HPDE6-E6E7 (cell line): ENCODE data around the gene ATXN10.

Experiments
- DNase-seq: peaks from one replicate; pipeline ENCODE4 v3.0.0; 2011; ENCODE audit warnings: missing footprints; ENCODE audit errors: extremely low spot score

Gene ATXN10

GRCh38 chr22:45823336-45823735, 151.7 kb downstream of the ATXN10 start:
- DNase-seq, result no peak

GRCh38 chr22:45826520-45826919, 154.9 kb downstream of the ATXN10 start:
- DNase-seq, result no peak

GRCh38 chr22:45828841-45829240, 157.2 kb downstream of the ATXN10 start:
- no peak for DNase-seq

- DNase-seq, result no peak
These were observed 159.1 kb downstream of the ATXN10 start for GRCh38 chr22:45830531-45831245.

GRCh38 chr22:45831394-45831793, 159.8 kb downstream of the ATXN10 start:
- no peak for DNase-seq

GRCh38 chr22:45832180-45832579, 160.5 kb downstream of the ATXN10 start:
- DNase-seq, result no peak

GRCh38 chr22:45832959-45833580, 161.4 kb downstream of the ATXN10 start:
- peak; percentile 52 for DNase-seq

GRCh38 chr22:45833613-45834012, 162.0 kb downstream of the ATXN10 start:
- no peak for DNase-seq

- DNase-seq, result no peak
These were observed 162.6 kb downstream of the ATXN10 start for GRCh38 chr22:45834241-45834640.

GRCh38 chr22:45834795-45835194, 163.2 kb downstream of the ATXN10 start:
- DNase-seq, result no peak

- DNase-seq, result no peak
These were observed 165.0 kb downstream of the ATXN10 start for GRCh38 chr22:45836418-45837169.

- DNase-seq, result no peak
These were observed 165.9 kb downstream of the ATXN10 start for GRCh38 chr22:45837508-45837907.

- no peak for DNase-seq
These were observed 166.8 kb downstream of the ATXN10 start for GRCh38 chr22:45838305-45838887.

- DNase-seq, result no peak
These were observed 168.8 kb downstream of the ATXN10 start for GRCh38 chr22:45840483-45840882.

- DNase-seq, result no peak
These were observed 170.8 kb downstream of the ATXN10 start for GRCh38 chr22:45842291-45842991.

- DNase-seq, result no peak
These were observed 171.4 kb downstream of the ATXN10 start for GRCh38 chr22:45843031-45843430.

GRCh38 chr22:45843986-45844385, 172.4 kb downstream of the ATXN10 start:
- no peak for DNase-seq

- DNase-seq, result no peak
These were observed 173.4 kb downstream of the ATXN10 start for GRCh38 chr22:45845076-45845487.

- no peak for DNase-seq
These were observed 175.3 kb downstream of the ATXN10 start for GRCh38 chr22:45846952-45847351.

GRCh38 chr22:45848904-45849303, 177.3 kb downstream of the ATXN10 start:
- DNase-seq, result no peak

- DNase-seq, result no peak
These were observed 181.2 kb downstream of the ATXN10 start for GRCh38 chr22:45852826-45853225.

- DNase-seq, result no peak
These were observed 184.3 kb downstream of the ATXN10 start for GRCh38 chr22:45855961-45856360.
